HG02623 (cell line): ENCODE data around the gene FRS2.

ENCODE experiments used
- ATAC-seq: cut with Tn5 transposase; IDR thresholded peaks from one replicate; pipeline ENCODE4 v1.9.1; 2021; ENCODE audit warnings: moderate library complexity; ENCODE audit not compliant: unreplicated experiment

The FRS2 gene

GRCh38 chr12:69523433-69524330 lies 53.5 kb downstream of the FRS2 start:
- ATAC-seq: no peak

DNA sequence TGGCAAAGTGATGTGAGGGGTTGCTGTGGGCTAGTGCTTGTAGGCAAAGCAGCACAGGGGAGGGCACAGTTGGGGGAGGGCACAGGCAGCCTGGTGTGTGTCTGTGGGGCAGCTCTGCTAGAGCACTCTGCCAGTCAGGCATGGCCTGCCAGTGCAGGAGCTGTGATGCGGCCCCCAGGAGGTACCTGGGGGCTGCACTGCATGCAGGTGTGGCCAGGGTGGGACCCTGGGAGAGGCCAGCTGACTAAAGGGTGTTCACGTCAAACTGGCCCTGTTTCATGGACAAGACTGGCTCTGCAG lies 54.1 kb downstream of the FRS2 start:
- no peak for ATAC-seq

DNA sequence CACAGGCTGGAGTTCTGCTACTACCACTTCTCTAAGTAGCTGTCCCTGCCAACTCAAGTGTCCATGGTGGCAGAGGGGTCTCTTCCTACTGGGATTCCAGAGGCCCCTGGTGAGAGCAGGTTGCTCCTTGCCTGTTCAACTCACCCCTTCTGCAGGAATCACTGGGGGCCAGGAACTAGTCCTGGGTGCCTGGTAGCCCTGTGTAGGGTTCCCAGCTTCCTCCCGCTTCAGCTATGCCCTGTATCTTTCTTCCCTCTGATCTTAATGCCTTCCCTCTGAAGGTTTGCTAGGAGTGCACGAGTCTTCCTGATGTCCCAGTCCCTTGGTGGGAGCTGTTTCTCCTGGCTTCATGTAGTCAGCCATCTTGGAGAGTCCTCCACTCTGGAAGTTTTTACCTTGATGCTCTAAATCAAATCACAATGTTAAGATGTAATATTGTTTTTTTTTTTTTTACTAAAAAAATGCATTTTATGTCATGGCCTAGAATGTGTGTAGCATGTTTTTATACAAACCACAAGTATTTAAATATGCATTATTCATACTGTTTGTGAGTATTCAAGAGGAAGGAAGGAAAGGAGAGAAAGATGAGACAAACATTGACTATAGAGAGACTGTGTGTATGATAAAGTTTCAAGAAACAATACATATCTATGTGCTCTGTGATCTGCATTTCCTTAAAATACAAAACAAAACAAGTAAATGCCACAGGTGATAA lies 54.7 kb downstream of the FRS2 start:
- ATAC-seq: no peak

GRCh38 chr12:69527506-69528272 lies 57.5 kb downstream of the FRS2 start:
- ATAC-seq: no peak

- ATAC-seq: no peak
Measured at GRCh38 chr12:69529021-69529420, 58.8 kb downstream of the FRS2 start.

- no peak for ATAC-seq
Measured at GRCh38 chr12:69533844-69534243, 63.7 kb downstream of the FRS2 start.

DNA sequence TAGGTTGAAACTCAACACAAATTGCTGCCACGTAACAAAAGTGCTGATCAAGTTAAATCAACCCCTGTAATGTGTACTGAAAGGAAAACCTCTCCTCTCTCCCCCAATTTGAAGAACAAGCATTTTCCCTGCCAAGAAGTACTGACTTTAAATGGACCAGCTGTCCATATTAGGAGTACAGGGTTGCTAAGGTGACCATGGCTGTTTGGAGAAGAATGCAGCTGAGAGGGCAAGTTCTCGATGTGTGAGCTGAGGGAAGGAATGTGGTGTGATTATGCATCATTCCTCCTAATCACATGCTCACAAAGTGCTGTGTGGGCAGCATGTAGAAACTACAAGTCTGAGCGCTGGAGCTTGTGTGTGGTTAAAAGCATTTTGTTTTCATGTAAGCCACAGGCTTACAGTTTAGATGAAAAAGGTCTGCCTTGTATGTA lies 64.2 kb downstream of the FRS2 start:
- ATAC-seq: peak; percentile 83

- no peak for ATAC-seq
Measured at GRCh38 chr12:69540987-69541386, 70.8 kb downstream of the FRS2 start.

- no peak for ATAC-seq
Measured at GRCh38 chr12:69544087-69544486, 73.9 kb downstream of the FRS2 start.

DNA sequence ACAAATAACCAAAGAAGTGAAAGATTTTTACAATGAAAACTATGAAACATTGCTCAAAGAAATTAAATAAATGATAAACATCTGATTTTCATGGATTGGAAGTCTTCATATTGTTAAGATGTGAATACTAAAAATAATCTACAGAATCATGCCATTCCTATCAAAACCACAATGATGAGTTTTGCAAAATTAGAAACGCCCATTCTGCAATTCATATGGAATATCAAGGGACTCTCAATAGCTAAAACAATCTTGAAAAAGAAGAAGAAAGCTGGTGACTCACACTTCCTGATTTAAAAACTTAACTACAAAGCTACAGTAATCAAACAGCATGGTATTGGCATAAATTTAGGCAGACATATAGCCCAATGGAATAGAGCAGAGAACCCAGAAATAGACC lies 74.9 kb downstream of the FRS2 start:
- no peak for ATAC-seq

DNA sequence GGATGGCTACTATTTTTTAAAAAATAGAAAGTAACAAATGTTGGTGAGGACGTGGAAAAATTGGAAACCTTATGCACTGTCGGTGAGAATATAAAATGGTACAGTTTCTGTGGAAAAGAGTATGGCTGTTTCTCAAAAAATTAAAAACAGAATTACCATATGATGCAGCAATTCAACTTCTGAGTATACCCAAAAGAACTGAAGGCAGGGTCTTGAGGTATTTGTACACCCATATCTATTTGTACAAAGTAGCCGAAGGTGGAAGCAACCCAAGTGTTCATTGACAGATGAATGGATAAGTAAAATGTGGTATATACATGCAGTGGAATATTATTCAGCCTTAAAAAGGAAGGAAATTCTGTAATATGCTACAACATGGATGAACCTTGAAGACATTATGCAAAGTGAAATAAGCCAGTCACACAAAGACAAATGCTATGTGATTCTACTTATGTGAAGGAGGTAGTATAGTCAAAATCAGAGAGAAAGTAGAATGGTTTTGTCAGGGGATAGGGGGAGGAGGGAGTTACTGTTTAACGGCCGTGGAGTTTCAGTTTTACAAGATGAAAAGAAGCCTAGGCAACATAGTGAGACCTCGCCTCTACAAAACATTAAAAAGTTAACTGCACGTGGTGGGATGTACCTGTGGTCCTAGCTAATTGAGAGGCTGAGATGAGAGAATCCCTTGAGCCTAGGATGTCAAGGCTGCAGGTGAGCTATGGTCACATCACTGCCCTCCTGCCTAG lies 76.7 kb downstream of the FRS2 start:
- no peak for ATAC-seq

GRCh38 chr12:69548687-69549086 lies 78.5 kb downstream of the FRS2 start:
- ATAC-seq: no peak

DNA sequence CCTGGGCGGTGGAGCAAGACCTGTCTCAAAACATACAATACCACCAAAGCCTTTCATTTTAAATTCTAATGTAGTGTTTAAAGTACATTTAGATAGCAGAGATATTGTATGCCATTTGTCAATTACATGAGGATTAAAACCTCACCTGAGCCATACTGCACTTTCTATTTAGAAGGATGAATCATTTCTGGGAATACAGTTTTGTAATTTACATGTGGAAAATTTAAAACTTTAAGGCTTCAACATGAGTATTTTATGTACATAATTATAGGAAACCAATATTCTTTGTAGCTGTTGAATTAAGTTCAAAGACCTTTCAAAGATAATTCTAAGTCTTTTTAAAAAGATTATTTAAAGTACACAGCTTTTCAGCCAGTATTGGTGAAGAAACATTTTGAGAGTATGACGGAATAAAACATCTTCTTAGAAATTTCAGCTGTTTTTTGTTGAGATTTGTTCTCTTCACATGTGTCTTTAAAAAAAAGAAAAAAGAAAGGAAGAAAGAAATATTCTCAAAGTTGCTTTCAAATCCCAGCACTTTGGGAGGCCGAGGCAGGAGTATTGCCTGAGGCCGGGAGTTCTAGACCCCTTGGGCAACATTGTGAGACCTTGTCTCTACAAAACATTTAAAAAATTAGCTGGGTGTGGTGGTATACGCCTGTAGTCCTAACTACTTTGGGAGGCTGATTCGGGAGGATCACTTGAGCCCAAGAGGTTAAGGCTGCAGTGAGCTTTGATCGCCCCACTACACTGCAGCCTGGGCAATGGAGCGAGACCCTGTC lies 80.6 kb downstream of the FRS2 start:
- no peak for ATAC-seq

GRCh38 chr12:69553628-69554248 lies 83.5 kb downstream of the FRS2 start:
- no peak for ATAC-seq

- no peak for ATAC-seq
Measured at GRCh38 chr12:69555461-69555860, 85.3 kb downstream of the FRS2 start.

- ATAC-seq: no peak
Measured at GRCh38 chr12:69556383-69556782, 86.2 kb downstream of the FRS2 start.

DNA sequence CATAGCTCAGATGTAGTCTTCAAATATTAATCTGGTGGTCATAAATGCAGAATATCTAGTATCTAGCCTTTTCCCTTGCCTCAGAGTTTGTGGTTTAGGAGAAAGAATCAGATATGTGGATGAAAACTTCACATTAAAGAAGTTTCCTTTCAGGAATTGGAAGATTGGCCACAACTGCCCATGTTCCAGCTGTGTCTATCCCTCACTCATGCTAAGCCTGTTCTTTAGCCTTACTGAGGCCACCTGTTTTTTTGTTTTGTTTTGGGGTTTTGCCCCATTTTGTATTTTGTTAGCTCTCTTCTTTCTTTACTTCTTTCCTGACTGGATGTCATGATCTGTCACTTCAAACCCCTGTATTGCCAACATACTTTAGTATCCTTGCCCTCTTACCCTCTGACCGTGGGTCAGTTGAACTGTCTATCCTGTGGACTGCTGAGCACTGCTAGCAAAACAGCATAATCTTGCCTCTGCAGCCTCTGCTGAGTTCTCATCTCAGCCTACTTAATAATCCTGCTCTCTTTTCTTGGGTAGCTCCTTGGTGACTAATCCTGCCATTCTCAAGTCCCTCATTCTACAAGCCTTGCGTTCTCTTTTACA lies 93.1 kb downstream of the FRS2 start:
- ATAC-seq: no peak

GRCh38 chr12:69566603-69567002 lies 96.4 kb downstream of the FRS2 start:
- ATAC-seq: no peak

DNA sequence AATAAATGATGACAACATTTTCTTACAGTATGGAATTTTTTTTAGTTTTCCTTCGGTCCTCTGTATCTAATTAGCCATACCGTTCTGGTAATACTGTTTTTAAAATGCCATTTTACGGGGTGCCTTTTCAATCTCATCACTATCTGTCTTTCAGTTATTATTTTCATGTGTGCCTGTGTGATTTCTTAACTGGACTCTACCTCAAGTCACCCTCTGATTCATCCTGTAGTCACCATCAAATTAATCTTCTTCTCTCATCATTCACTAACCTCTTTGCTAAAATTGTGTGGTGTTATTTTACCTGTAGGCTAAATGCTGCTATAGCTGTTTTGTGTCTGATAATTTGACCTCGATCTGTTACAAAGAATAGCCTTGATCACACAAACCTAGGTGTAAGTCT lies 99.0 kb downstream of the FRS2 start:
- ATAC-seq: no peak
